DND-41 (cell line): ENCODE data around the gene CYBA.

Source experiments
- CTCF ChIP-seq: IDR thresholded peaks from 2 replicates; pipeline ENCODE4 v1.5.1; 2012; ENCODE audit warnings: borderline replicate concordance, low read length, moderate library complexity, mild to moderate bottlenecking; ENCODE audit not compliant: poor library complexity, severe bottlenecking; ENCODE audit errors: extremely low read depth
- EZH2 ChIP-seq: IDR thresholded peaks from 3 replicates; pipeline ENCODE4 v1.6.1; 2012; ENCODE audit warnings: borderline replicate concordance, low read depth, mild to moderate bottlenecking, moderate library complexity, low read length, inconsistent platforms; ENCODE audit not compliant: severe bottlenecking

DNA sequence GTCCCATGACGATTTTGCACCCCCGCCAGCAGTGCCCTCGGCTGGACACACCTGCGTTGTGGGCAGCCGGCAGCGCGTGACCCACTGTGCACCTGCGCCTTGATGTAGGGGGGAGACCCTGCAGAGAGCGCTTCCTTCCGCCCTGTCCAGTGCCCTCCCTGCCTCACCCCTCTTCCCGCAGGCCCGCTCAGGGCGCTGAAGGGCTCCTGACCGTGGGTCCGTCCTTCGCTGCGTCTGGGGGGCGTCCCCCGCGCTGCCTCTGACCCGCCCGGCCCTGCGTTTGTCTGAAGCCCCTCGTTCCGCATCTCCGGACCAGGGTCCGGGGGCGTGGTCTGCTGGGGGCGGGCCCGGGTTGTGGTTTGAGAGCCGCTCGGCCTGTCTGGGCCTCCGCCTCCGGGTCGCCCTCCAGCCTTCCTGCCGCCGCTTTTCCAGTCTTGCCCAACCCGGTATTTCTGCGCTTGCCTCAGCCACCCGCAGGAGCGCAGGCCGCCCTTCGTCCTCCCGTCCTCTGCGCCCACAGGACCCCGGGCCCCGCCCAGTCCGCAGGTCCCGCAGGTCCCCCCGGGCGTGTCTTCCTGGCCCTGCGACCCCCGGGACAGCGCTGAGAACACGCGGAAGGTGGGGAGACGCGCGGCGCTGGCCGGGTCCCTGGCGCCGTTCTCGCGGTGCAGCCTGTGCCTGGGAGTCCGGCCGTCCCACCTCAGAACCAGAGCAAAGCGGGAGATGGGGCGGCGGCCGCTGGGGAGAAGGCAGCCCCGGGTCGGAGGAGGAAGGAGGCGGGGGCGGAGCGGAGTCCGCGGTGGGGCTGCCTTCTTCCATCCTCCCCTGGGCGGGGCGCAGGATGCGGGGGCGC, 16.5 kb downstream of the CYBA start:
- no peak for TF ChIP-seq CTCF
- no peak for TF ChIP-seq EZH2
